HG03175 (cell line): ENCODE data around the gene RNF212.

Source experiments
- ATAC-seq: cut with Tn5 transposase; IDR thresholded peaks from one replicate; pipeline ENCODE4 v1.9.1; 2021; ENCODE audit warnings: mild to moderate bottlenecking, moderate library complexity; ENCODE audit not compliant: unreplicated experiment

Gene RNF212

GRCh38 chr4:1039493-1040343 is 73.6 kb downstream of the RNF212 start:
- no peak for ATAC-seq

- no peak for ATAC-seq
Measured at GRCh38 chr4:1038948-1039492, 74.3 kb downstream of the RNF212 start.

DNA sequence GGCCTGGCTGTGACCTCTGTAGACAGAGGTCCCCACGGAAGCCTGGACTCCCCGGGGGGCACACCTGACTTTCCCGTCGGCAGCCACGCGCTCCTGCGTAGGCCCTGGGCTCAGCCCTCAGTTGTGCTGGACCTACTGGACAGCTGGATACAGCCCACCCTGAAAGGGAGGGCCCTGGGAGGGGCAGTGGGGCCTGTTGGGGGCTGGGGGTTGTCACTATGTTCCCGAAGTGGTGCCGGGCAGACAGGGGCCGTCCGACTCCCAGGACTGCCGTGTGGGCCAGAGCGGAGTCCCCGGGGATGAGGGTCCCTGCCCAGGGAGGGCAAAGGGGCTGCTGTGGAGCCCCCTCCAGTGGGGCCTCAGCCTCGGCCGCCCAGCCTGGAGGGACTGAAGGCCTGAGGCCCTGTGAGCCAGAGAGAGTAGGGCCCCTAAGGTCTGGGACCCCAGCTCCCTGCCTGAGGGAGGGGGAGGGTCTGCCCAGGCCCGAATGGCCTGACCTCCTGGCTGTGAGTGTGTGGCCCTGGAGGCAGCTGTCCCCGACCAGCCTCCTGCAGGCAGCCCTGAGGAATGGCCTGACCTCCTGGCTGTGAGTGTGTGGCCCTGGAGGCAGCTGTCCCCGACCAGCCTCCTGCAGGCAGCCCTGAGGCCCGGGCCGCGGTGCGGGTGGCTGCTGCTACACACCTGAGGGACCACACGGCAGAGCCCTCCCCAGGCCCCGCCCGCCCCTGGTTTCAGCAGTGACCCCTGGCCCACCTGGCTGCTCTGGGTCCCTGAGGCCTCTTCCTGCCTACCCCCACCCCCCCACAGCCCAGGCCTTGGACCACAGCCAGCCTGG is 76.2 kb downstream of the RNF212 start:
- ATAC-seq = no peak

DNA sequence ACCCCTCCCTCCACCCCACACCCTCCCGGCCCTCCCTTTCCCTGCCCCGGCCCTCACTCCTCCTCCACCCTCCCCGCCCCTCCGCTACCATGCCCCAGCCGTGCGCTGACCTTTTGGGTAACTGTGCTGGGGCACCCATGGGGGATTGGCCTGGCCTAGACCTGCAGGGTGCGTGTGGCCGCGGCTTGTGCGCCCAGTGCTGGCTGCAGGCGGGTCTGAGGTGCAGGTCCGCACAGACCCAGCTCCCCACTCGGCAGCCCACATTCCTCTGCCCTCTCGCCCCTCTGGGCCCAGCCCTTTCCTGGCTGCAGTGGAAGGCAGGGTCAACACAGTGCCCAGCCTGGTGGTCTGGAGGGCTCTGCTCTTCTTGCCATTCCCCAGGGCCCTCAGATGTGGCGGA is 77.3 kb downstream of the RNF212 start:
- no peak for ATAC-seq

DNA sequence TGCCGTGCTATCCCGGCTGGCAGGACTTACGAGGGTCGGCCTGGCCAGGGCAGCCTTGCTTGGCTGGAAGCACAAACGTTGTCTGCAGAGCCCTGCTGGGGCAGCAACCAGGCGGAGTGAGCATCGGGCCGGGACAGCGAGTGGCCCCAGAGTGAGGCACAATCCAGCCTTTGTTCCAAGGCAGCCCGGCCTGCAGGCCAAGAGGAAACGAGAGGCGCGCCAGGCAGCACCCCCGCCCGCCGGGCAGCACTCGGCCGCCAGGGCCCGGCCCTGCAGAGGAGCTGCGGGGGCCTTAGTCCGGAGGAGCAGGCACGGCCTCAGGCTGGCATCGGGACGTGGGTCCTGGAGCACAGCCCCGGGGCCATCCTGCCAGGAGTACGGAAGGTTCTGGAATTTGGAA is 77.9 kb downstream of the RNF212 start:
- no peak for ATAC-seq

DNA sequence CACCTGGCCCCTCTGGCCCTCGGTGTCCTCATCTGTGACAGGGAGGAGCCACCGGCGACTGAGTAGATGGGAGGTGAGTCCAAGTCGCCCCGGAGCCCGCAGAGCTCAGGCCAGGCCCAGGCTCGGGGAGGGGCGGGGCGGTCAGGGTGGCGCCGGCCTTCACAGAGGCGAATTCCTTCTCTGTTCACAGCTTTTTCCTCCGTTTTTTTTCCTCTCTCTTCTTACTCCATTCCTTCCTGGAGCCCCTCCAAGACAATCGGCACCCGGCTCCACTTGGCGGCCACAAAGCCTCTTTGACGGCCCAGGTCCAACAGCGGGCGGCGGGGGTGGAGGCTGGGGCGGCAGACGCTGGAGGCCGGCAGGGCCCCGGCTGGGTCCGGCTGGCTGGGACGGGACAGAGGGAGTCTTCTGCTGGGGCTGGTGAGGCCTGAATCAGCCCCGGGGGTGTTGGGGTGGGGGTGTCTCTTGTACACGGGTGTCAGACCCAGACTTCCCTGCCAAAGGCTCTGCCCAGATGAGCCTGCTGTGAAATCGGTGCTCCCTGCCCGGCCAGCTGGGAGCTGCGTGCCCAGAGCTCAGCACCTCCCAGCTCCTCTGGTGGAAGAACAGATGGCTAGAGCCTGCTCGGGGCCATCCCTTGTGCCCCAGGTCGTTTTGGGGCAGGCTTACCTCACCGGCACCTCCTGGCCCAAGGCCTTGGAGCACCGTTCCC is 79.4 kb downstream of the RNF212 start:
- ATAC-seq = no peak

DNA sequence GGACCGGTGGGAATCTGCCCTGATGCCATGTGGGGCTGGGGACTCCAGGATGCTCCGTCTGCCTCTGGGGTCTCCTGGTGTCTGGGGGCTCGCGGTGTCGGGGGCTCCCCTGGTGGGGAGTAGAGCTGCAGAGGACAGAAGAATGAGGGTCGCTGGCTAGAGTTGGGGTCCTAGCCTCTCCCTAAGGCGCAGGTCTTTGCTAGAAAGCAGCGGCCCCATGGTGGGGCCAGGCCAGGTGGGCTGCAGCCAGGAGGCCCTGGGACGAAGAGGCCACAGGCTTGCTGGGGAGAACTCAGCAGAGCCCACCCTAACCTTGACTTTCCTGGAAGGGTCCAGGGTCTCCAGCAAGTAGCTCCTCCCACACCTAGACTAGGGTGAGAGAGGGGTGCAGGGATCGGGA is 80.5 kb downstream of the RNF212 start:
- no peak for ATAC-seq

DNA sequence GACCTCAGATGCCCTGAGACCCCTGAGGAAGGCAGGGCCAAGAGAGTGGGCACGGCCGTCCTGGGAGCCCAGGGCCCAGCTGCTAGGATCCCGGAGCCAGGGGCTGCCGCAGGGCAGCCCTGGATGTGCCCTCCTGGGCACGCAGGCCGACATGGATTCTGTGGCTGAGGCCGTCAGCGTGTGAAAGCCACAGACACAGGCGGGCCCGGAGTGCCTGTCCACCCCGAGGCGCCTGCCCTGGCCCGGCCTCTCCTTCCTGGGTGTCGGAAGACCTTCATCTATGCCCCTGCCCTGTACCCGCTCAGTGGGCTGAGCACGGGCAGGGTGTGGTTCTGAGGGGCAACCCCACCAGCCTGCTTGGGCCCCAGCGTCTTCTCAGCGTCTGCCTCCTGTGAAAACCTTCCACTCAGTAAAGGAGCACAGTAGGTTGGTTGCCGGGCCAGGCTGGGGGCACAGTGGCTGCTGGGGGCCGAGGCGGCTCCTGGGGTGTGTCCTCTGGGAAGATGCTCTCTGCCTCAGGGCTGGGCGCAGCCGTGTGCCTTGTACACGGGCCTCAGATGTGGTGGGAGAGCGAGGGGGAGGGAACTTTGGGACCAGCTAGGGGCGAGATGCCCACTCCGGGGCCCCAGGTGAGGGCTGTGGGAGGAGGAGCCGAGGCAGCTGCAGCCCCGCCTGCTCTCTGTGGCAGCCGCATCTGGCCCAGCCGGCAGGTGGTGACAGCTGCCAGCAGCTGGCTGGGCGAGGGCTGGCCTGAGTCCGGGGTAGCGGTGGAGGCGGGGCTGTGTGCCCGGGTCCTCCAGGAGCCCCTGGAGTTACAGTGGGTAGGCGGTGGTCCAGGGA is 81.2 kb downstream of the RNF212 start:
- no peak for ATAC-seq

GRCh38 chr4:1031346-1031745 is 82.0 kb downstream of the RNF212 start:
- no peak for ATAC-seq

DNA sequence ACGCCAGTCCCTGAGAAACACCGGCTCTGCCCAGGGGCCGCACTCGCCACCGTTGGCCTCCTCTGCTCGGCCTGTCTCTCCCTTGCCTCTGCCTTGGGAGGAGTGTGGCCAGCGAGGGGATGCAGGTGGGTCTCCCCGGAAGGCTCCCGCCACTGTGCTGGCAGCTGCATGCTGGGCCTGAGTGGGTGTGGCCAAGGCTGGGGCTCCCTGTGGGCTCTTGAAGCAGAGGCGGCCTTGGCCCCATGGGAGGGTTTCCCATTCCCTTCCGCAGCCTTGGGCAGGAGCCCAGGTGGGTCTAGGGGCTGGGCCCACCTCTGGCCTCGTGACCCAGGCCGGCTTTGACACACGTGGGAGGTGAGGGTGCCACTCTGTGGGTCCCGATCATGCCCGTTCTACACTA is 82.8 kb downstream of the RNF212 start:
- ATAC-seq = no peak

- no peak for ATAC-seq
Measured at GRCh38 chr4:1030031-1030430, 83.3 kb downstream of the RNF212 start.

GRCh38 chr4:1029529-1029928 is 83.8 kb downstream of the RNF212 start:
- ATAC-seq = no peak

GRCh38 chr4:1028574-1029220 is 84.7 kb downstream of the RNF212 start:
- ATAC-seq = no peak

- no peak for ATAC-seq
Measured at GRCh38 chr4:1027915-1028238, 85.5 kb downstream of the RNF212 start.

- no peak for ATAC-seq
Measured at GRCh38 chr4:1027219-1027914, 86.0 kb downstream of the RNF212 start.

GRCh38 chr4:1026115-1026514 is 87.2 kb downstream of the RNF212 start:
- peak; percentile 54 for ATAC-seq

- no peak for ATAC-seq
Measured at GRCh38 chr4:1024882-1025545, 88.3 kb downstream of the RNF212 start.

GRCh38 chr4:1023895-1024740 is 89.2 kb downstream of the RNF212 start:
- no peak for ATAC-seq
